T-helper 2 cell treated with Interferon-gamma antibody and Interleukin-4, amounts not matched to agents 100 ng/mL and 5 ng/mL, for 36 hours (primary cell): ENCODE results near the gene HOXB3. TPM values are rescaled to one million over a fixed set of nuclear protein-coding genes. Genes with fewer than 3 reads are reported as not detected.

Experiments used
- intact Hi-C: fragments of 100-400 bp; cut with micrococcal nuclease; formaldehyde crosslinking; loops from one replicate; pipeline ENCODE4 v1.15.1; 2023
- total RNA-seq: library from RNA; stranded (reverse); gene quantifications from 2 replicates; pipeline ENCODE4 v1.2.3, GENCODE V29; 2022

The HOXB3 gene
- total RNA-seq, 1 donor from 2014 or later: 10.0 TPM

DNA sequence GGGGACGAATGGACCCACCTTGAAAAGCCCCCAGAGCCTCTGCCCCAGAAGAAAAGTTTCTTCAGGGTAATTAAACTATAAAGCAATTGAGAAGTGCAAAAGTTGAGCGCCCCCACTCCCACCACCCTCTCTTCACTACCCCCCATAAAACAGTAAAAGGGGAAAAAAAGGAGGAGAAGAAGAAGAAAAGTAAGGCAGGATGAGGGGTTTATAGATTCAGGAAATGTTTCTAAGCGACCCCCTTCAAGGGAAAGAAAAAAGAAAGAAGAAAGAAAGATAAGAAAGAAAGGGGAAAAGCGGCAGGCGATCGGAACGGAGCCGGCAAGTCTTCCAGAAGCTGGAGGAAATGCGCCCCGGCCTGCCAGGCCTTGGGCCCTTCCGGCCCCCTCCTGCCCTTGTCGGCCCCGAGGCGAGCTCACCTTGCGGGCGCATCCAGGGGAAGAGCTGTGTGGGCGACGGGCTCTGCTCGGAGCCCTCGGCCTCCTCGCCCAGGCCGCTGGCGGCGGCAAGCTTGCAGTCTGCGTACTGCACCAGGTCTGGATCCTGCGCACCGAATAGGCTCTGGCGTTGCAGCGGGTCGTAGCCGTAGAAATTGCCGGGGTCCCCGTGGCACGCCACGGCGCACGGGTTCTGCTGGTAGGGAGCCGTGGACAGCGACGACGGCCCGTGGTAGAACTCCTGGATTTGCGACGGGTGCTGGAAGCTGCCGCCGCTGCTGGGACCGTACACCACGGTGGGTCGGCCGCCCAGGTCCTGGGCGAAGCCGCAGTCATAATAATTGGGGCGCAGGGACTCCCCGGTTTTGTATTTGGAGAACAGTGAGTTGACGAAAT, 24.0 kb upstream of the HOXB3 start:
- intact Hi-C loops: loop anchor here (2.0 to 10.0 kb wide), 4 partner anchors 17 to 381 kb away; partner anchors contain the start of genes HOXB13 and IGF2BP1

DNA sequence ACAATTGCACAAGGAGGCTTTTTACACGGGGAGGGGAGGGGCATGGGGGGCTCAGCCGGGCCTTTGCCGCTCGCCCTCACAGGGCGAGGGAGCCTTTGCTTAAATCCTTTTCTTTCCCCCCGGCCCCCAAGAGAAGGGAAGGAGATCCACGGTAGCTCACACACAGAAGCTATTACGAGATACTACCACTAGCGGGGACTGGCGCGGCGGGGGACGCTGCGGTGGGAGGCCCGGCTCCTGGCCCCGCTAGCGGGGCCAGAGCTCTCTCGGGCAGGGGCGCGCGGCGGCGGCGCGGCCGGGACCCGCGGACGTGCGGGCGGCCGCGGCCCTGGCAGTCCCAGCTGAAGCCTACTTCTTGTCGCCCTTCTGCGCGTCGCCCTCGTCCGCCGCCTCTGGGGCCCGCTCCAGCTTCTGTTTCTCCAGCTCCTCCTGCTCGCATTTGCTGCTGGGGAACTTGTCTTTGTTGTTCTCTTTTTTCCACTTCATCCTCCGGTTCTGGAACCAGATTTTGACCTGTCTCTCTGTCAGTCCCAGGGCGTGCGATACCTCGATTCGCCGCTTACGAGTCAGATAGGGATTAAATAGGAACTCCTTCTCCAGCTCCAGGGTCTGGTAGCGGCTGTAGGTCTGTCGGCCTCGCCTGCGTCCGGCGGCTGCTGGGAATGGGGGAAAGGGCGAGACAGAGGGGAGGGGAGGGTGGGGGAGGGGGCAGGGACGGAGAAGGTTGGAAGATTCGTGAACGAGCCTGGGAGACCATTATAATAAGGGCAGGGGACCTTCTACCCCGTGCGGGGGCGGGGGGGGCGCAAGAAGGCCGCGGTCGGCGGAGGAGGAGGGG, 23.0 kb upstream of the HOXB3 start:
- intact Hi-C loops: loop anchor here (2.0 to 10.0 kb wide), 4 partner anchors 16 to 382 kb away; partner anchors contain the start of genes HOXB13 and IGF2BP1

DNA sequence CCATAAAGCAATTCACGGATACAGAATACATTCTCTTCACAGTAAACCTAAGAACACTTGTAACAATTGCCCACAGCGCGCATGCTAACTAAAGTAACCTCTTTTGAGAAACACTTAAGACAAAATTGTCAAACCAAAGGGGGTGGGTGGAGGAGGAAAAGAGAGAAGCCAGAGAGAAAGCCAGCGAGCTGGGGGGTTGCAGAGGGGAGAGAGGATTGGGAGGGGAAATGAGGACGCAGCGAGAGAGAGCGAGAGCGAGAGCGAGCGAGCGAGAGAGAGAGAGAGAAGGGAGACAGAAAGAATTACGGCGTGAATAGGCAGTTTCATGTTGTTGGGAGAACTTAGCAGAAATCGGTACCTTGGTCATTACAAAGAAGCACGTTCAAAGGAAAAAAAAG, 22.4 kb upstream of the HOXB3 start:
- intact Hi-C loops: loop anchor here (2.0 to 10.0 kb wide), 4 partner anchors 16 to 382 kb away; partner anchors contain the start of genes HOXB13 and IGF2BP1

DNA sequence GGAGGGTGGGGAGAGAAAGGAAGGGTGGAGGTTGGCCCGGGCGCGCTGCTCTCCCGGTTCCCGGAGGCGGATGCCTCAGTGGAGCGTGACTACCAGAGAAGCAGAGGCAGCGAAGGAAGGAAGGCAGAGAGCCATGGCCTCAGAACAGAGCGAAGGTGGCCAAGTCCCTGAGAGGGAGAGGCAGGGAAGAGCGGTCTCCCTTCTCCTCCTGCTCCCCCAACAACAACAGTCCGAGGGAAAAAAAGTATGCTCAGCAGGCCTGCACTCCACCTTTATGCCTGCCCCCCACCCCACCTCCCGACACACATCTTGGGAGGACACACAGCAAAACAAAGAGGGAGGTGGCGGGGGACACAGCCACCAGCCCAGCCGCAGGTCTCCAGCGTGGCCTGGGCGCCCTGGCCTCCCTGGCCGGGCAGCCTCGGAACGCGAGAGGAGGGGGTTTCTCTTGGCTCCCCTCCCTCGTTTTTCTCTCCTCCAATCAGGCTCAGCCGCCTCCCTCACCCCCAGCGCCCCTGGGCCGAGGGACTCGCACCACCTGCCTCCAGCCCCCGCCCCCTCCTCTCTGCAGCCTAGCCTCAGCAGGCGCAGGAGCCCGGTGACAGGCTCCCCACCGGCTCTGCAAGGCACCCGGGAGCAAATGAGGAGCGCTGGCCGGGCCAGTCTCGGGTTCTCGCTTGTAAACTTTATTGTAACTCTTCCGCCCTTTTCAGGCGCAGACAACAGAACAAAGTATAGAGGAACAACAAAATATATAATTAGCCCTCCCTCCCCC, 21.8 kb upstream of the HOXB3 start:
- intact Hi-C loops: loop anchor here (2.0 to 10.0 kb wide), 4 partner anchors 15 to 383 kb away; partner anchors contain the start of genes HOXB13 and IGF2BP1

DNA sequence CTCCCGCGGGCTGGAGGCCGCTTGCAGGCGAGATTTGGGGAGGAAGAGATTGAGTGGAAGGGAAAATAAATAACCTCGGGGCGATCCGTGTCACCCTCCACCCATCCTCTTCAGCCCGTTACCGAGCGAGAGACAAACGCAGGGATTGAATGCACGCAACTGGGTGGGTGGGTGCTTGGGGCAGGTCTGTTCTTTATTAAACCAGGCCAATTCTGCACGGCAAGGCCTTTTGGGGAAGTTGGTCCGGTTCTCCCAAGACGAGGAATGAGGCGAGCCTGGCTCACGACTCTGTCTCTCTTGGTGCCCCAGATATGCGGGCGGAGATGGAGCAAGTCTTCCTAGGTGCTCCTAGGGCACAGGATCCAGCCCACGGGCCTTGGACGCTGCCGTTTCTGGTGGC, 21.2 kb upstream of the HOXB3 start:
- intact Hi-C loops: loop anchor here (5.0 to 10.0 kb wide), 2 partner anchors 116 to 384 kb away; partner anchors contain the start of genes HOXB13 and IGF2BP1

DNA sequence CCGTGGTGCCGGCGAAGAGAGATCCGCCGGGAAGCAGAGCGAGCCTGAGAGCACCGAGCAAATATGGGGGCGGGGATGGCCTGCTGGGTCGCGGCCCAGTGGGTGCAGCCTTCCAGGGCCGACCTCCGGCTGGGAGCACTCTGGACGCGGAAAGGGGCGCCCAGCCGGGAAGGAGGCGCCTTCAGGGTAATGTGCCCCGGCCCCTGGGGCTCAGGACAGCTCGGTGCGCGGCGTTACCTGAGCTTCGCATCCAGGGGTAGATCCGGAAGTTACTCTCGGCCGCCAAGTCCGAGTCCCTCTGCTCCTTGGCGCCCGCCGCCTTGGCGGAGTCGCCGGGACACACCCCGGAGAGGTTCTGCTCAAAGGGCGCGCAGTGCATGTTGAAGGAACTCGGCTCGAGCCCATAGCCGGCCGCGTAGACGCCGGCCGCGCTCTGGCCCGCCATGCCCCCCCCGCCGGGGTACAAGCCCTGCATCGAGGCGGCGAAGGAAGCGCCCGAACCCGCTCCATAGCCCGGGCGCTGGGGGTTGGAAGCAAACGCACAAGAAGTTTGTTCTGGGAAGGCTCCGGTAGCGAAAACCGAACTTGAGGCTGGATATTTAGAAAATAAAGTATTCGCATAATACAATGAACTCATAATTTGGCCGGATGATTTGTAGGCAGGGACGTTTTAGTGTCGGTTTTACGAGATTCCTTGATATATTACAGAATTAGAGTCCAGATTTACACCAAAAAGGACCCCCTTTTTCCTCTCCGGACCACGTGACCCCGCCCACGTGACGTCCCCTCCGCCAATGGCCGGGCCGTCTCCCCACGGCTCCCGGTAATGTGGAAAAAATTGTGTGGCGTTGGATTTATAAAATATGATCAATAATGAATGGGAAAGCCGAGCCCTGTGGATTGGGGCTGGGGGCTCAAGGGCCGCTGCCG, 20.5 kb upstream of the HOXB3 start, which contains the start of gene HOXB7:
TSS of gene HOXB7 (minus strand) at position 736 of the 930 bp plus-strand sequence. CDS start at position 637, 99 bp downstream.
- intact Hi-C loops: loop anchor here (5.0 to 10.0 kb wide), 2 partner anchors 117 to 384 kb away; partner anchors contain the start of genes HOXB13 and IGF2BP1

DNA sequence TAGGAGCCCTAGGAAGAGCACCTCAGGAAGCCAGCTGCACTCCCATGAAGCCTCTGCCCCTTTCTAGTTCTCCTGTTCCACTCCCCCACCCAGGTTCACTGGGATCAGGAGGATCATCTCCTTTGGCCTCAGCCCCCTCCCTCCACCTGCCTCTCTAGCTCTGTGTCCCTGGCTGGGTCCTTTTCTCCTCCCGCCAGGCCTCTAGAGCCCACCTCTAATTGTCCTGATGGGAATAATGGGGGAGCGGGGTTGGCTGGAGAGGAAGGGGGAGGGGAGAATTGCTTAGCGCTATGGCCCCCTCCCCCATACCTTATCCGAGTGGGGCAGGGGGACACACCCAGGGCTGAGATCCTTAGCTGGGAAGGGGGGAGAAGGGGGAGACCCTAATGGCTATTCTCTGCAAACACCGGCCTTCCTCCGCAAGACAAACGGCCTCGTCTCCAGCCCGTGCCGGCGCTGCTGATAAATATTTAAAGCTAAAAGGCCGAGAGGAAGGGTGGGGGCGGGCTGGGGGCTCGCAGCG, 19.8 kb upstream of the HOXB3 start:
- intact Hi-C loops: loop anchor here (5.0 to 10.0 kb wide), 2 partner anchors 117 to 385 kb away; partner anchors contain the start of genes HOXB13 and IGF2BP1

DNA sequence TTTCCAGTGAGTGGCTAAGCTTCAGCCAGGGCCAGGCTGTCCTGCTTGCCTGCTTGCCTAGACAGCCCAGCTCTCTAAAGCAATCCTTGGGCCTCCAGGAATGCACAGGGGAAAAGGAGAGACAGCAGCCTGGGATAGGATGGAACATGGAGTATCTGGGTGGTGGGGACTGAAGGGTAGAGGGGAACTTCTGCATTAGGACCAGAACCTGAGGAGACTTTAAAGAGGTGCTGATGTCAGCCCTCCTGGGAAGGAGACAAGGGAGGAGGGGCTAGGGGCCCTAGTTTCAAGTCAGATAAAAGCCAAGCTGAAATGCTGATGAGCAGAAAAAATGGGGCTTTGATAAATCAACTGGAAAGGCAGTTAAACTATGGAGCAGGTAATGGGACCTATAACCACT, 19.0 kb upstream of the HOXB3 start:
- intact Hi-C loops: no loop called here

DNA sequence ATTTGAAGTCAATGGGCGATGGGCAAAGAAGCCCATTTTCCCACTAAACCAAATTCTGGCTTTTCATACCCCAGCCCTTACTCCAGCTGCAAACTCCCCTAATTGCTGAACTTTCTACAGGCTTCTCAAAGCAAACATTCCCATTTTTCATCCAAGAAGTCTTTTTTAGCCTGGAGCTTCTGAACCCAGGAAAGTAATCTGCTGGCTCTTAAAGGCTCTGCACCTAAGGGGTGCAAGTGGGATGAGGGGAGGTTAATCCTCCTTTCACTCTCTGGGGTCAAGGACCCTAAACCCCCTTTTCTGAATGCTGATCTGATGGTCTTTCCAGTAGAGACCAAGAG, 18.4 kb upstream of the HOXB3 start:
- intact Hi-C loops: no loop called here

DNA sequence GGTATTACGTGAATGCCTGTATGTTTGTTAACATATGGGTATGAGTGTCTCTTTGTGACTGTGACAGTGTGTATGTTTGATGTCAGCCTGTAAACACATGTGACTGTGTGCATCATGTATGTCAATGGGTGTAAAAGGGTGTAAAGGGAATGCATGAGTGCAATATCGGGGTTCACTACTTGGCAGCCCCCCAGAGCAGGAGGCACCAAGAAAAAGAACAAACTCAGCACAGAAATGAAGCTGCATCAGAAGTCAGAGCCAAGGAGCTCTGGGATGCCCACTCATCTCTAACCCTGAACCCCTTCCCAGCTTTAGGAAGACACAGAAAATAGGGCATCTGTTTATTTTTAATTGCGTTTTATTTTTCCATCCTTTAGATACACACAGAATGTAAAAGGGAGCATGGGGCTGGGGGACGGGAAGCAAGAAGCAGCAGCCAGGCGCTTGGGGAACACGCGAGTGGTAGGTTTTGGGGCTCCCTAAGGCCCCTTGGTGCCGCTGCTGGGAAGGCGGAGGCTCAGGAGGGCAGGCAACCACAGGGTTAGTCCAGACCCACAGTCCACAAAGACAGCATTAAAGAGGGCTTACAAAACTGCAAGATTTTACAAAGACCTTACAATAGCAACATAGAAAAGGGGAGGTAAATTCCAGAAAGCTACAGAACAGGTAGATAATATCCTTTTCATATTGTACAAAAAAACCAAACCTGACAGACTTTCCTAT, 17.0 kb upstream of the HOXB3 start:
- intact Hi-C loops: no loop called here

DNA sequence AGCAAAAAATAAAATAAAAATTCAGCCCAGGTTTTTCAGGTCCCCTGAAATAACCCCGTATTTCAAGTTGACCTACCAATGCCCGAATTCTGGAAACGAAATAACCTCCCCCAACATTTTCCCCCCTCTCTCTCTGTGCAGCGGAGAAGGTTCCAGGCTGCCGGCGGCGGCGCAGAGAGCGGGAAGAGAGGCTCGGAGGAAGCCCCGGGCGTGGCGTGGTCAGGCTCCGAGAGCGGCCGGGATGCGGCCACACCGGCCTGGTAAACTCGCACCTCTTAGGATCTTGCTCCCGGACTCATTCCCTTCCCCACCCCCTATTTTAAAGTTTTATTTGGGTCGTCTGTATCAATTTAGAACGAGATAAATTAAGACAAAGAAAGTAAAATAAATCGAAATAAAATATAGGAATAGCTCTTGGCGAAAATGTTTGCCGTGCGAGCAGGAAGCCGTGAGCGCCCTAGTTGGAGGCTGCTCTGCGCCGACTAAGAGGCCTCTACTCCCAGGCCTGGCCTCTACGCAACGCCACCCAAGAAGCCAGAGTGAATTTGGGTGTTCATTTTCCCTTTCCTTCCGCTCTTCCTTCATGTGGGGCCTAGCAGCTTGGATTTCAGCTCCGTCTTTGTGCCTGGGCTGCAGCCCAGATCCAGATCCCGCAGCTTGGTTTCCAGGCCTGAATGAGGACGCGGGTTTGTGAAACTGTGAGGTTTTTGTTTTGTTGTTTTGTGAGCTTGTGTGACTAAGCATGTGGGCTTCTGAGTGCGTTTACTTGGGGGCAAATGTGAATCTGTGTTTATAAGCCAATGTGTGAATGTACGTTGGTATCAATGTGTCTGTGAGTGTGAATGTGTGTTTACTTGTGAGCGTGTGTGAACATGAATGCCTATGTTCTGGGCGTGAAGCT, 16.2 kb upstream of the HOXB3 start:
- intact Hi-C loops: no loop called here

DNA sequence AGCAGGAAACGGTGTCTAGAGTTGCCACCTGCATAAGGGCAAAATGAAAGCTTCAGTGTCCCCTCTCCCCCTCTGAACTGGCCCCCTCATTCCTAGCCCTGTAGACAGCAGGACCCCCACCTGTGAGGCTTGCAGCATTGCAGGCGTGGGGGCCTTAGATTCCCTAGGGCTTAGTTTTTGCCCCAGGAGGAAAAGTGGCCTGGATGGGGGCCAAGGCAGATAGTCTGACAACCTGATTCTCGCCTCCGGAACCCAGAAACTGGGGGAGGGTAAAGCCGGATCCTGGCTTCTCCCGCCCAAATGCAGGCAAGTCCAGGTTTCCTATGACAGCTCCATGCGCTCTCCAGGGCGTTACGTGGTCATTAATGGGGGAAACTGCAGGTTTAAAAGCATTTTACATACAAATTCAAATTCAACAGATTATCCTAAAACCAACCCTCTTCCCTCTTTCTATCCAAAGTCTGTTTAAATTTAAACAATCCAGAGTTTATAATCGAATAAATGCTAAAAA, 15.4 kb upstream of the HOXB3 start:
- intact Hi-C loops: no loop called here

DNA sequence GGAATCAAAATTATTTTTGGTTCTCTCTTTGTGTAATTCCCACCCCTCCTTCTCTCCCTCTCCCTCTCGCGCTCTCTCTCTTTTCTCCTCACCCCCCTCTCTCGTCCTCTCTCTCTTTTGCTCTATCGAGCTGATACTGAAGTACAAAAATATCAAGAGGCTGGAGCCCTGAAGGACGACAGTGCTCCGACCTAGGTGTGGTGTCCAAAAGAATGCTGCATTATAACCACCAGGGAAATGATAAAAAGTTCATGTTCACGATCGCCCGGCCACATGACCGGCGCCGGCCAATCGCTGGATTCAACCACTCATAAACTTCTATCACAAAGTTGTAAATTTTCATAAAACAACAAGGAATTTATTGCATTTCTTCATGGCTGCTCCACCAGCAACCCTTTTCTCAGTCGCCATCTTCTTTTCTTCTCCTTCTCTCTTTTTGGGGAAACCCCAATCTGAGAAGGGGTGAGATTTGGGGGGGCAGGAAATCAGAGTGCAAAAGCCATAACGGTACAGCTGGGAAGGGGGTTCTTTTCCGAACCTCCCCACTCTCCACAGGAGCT, 14.8 kb upstream of the HOXB3 start, which contains the start of gene HOXB6:
TSS of gene HOXB6 (minus strand) at position 217 of the 560 bp plus-strand sequence. CDS start 6,836 bp downstream, outside the sequence.
- intact Hi-C loops: no loop called here

DNA sequence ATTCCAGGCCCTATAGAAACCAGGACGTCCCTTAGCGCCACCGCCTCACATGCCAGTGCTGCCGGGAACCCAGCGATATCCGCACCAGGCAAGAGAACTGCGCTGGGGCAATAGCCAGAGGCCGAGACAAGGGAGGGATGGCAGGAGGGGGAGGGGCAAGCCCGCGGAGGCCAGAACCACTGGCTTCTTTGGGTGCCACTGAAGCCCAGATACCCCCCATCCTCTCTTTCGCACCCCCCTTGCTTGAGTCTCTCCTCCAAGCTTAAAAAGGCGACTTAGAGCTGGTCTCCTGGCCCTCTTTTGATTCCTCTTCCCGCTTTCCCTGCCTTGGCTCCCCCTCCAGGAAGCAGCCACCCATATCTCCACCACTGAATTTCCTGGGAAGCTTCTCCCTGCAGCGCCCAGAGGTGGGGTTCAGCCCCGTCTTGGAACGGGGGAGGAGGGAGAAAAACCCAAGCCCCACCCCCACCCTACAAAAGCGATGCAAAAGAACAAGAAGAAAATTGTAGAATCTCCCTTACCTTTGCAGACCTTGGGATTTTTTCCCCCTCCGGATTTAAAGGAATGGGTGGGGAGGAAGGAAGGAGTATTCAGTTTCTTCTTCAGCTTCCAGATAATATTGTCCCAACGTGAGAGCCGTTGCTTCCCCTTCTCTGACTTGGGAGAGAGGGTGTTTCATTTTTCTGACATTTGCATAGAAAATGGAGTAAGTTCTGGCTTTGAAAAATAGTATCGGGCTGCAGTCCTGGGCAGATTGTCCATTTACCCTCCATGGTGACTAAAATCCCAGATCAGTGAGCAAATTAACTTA, 14.1 kb upstream of the HOXB3 start:
- intact Hi-C loops: no loop called here

DNA sequence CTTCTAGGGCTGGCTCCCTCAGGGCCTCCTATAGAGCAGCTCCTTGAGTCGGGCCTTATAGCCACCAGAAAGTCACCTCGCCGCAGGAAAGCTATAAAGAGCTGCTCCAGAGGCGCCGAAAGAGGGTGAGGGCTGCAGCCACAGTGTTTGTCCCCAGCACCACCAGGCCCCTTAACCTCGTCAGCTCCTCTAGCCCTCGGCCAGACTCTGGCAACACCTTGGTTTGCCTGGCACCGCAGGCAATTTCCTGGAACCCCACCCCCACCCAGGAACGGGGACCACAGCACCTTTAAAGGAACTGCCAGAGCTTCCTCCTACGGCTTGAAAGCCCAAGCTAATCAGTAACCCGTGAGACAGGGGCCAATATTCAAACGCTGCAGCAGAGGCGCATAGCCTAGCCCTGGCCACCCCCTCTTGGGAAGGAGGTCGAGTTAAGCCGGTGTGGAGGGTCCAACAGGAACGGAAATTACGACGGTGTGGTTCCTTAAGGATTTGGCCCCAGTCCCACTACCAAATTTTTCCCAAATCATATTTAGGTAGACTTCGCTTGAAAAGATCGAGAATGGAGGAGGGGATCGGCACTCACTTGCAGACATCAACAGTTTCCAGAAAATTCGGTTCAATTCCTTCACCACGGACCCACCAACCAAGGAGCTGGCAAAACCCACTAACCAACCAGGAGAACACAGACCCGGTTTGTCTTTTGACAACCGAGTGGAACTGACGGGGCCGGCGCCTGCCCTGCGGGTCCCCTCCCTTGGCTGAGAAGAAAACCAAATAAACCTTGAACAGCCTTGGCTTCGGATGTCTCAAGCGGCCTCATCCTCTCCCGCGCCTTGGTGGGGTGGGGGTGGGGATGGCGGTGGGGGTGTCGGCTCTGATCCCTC, 11.7 kb upstream of the HOXB3 start:
- intact Hi-C loops: no loop called here
